Activated naive CD4-positive, alpha-beta T cell treated with anti-CD3 and anti-CD28 coated beads, Interleukin-2, amount 50 U/mL, for 16 hours (primary cell): ENCODE data around the gene THEMIS.
"Not testable (repeated sequence)": the region's sequence is repeated elsewhere in the genome, so short reads cannot be mapped to it uniquely, and the experiment has no call there.

ENCODE experiments used
- DNase-seq: peaks from one replicate; pipeline ENCODE4 v3.0.0-alpha.2; 2020

THEMIS gene

GRCh38 chr6:127706216-127706615, 194.6 kb downstream of the THEMIS start:
- no peak for DNase-seq

DNA sequence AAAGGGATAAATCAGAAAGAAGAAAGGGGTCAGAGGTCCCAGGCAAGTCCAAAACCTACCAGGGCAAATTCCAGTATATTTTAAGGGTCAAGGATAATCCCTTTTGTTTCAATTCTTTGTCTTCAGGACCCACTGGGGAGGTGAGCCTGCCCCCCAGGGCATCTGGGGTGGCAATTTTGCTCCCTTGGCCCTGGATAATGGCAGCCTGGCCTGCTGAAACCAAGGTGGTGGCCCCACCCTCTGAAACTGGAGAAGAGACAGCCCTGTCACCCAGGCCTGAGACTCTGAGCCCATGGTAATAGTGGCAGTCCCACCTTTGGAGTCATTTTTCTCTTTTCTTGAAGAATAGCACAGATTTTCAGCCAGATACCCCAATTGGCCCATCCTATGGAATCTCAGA, 205.8 kb downstream of the THEMIS start:
- DNase-seq, result no peak

DNA sequence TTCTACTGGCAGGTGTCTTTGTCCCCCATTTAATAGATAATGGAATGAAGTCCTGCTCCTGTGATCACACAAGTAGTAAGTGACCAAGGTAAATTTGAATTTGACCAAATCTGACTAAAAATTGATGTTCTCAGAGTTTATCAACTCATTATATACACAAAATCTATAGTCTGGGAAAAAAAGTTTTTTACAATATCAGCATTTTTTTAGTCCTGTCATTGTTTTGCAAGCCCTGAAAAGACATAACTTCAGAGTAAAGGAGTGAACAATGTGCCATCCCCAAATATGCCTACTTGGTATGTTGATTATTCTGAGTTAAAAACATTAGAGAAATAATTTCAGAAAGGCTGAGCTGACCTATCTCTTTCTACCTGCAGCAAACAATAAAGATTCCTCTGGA, 209.7 kb downstream of the THEMIS start:
- no peak for DNase-seq

- DNase-seq, result no peak
Observed at GRCh38 chr6:127690588-127690987, 210.3 kb downstream of the THEMIS start.

GRCh38 chr6:127690092-127690491, 210.8 kb downstream of the THEMIS start:
- DNase-seq, result no peak

GRCh38 chr6:127687490-127687889, 213.4 kb downstream of the THEMIS start:
- DNase-seq, result not testable (repeated sequence)

- no peak for DNase-seq
Observed at GRCh38 chr6:127686084-127686483, 214.8 kb downstream of the THEMIS start.

DNA sequence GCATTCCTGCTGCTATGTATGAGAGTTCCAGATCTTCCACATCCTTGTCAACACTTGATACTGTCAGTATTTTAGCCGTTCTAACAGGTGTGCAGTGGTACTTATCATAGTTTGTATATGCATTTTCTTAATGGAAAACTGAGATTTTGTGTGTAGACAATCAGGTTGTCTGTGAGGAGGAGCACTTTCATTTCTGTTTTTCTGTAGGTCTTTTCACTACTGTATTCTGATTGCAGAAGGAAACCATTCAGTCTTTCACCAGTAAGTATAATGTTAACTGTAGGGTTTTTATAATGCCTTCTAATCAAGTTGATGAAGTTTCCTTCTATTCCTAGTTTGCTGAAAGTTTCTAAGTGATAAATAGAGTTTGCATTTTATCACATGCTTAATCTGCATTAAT, 216.4 kb downstream of the THEMIS start:
- DNase-seq, result no peak
